Measurements from ENCODE around the gene RIN1. TPM values are rescaled to one million over a fixed set of nuclear protein-coding genes. Genes with fewer than 3 reads are reported as not detected.
"Not testable (repeated sequence)": the region's sequence is repeated elsewhere in the genome, so short reads cannot be mapped to it uniquely, and the experiment has no call there.

Gene RIN1
- total and polyA plus RNA-seq, 2 experiments from 2014 or later = 6.2 to 9.5 TPM

DNA sequence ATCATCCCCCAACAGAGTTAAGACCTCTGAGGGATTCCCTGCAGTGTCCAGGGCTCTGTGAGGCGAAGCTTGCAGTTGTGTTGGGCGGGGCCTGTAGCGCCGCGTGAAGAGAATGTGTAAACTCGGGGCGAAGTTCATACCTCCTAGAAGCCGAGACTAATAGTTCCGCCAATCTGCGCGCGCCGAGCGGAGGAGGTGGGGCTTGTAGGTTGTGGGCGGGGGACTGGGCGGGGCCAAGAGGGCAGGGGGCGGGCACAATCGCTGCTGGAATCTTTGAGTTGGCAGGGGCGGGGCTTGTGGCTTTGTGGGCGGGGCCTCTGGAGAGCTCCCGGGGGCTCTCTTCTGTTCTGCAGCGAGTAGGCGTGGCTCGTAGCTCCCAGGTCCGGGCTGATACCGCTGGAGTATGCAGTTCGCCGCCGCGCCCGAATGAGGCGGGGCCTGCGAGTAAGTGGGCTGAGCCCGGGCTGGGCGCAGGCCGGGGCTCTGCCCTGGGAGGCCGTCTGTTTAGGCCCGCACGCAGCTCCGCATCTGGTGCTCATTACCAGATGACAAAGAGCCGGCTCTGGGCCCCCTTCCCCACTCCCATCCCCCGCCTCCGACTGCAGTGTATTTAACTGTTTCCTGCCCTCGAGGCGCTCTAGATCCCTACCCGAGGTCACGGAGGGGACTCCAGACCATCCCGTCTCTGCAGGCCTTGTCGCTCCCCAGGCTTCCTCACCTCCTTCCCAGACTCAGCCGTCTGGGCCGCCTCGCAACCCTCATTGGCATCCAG is 23.5 kb downstream of the RIN1 start:
- H3K4me2 ChIP-seq = peak overlapping the region; percentile 86
- H3K27ac ChIP-seq = peak overlapping the region; percentile 97
- 2% methylated on average over 30 of the region's 52 CpGs for WGBS (ENCODE audit: low lambda C conversion rate, missing lambda C conversion rate)
- H2AFZ ChIP-seq = peak overlapping the region; percentile 70
- peaks cover 7% of the 10 kb centered on the region for H3K4me1 ChIP-seq (ENCODE audit: insufficient read depth)
- H3K79me2 ChIP-seq = peaks cover 29% of the 10 kb centered on the region
- H3K36me3 ChIP-seq (replicated peaks; ENCODE audit: insufficient read depth, low read depth) = no peaks in the 10 kb centered on the region
- H3K27me3 ChIP-seq = no peaks in the 10 kb centered on the region
- DNase-seq (ENCODE audit: low spot score) = peak; percentile 100
- no peaks in the 10 kb centered on the region for H3K9me2 ChIP-seq (replicated peaks; ENCODE audit: insufficient read depth)
- no peaks in the 10 kb centered on the region for H4K20me1 ChIP-seq (ENCODE audit: insufficient read depth, poor library complexity, severe bottlenecking)
- H3K4me3 ChIP-seq = peak overlapping the region; percentile 59
- no peaks in the 10 kb centered on the region for H3K9me3 ChIP-seq (ENCODE audit: low read depth)
- TF ChIP-seq EZH2 (IDR thresholded peaks at IDR 0.05; ENCODE audit: borderline replicate concordance) (no peak), EZH2phosphoT487 (IDR thresholded peaks at IDR 0.05; ENCODE audit: low read depth, severe bottlenecking, unreplicated experiment) (no peak)
- TF ChIP-seq, protein P1, sequence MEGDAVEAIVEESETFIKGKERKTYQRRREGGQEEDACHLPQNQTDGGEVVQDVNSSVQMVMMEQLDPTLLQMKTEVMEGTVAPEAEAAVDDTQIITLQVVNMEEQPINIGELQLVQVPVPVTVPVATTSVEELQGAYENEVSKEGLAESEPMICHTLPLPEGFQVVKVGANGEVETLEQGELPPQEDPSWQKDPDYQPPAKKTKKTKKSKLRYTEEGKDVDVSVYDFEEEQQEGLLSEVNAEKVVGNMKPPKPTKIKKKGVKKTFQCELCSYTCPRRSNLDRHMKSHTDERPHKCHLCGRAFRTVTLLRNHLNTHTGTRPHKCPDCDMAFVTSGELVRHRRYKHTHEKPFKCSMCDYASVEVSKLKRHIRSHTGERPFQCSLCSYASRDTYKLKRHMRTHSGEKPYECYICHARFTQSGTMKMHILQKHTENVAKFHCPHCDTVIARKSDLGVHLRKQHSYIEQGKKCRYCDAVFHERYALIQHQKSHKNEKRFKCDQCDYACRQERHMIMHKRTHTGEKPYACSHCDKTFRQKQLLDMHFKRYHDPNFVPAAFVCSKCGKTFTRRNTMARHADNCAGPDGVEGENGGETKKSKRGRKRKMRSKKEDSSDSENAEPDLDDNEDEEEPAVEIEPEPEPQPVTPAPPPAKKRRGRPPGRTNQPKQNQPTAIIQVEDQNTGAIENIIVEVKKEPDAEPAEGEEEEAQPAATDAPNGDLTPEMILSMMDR (IDR thresholded peaks at IDR 0.05; ENCODE audit: poor library complexity) = no peak

GRCh38 chr11:66311965-66312548 is 24.2 kb downstream of the RIN1 start:
- Histone ChIP-seq H3K4me1 (ENCODE audit: insufficient read depth) (peaks cover under 1% of the 10 kb centered on the region), H3K36me3 (replicated peaks; ENCODE audit: insufficient read depth, low read depth) (no peaks in the 10 kb centered on the region), H3K79me2 (peaks cover 29% of the 10 kb centered on the region), H2AFZ (peak overlapping the region; percentile 70), H3K9me3 (ENCODE audit: low read depth) (no peaks in the 10 kb centered on the region), H3K27ac (peak overlapping the region; percentile 89), H4K20me1 (ENCODE audit: insufficient read depth, poor library complexity, severe bottlenecking) (no peaks in the 10 kb centered on the region), H3K27me3 (no peaks in the 10 kb centered on the region), H3K9me2 (replicated peaks; ENCODE audit: insufficient read depth) (no peaks in the 10 kb centered on the region), H3K4me2 (peak overlapping the region; percentile 86), H3K4me3 (peak overlapping the region; percentile 59)
- 2% methylated on average over 40 of the region's 44 CpGs for WGBS (ENCODE audit: low lambda C conversion rate, missing lambda C conversion rate)
- DNase-seq (ENCODE audit: low spot score) = peak; percentile 95
- no peak for TF ChIP-seq EZH2phosphoT487 (IDR thresholded peaks at IDR 0.05; ENCODE audit: low read depth, severe bottlenecking, unreplicated experiment)
- TF ChIP-seq, protein P1 (IDR thresholded peaks at IDR 0.05; ENCODE audit: poor library complexity) = peak; percentile 94

DNA sequence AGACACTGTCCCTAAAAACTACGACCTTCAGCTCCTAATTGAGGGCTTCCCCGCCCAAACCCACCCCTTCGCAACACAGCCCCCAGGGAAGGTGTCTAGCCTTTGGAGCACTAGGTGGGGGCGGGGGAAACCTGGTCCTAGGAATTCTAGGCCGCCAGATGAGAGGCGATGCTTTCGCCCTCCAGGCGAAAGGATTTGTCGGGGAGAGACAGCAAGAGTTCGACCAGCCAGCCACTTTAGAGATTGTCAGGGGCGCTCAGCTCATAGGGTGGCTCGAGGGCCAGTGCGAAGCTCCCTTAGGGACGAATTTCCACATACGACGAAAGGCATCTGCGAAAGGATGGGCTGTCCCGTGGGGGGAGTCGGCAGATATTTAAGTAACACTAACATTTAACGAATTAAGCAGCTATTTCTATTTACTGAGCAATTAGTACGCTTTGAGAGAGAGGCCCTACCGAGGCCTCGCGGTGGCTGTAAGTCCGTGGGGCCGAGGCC is 24.7 kb downstream of the RIN1 start:
- no peaks in the 10 kb centered on the region for H3K9me2 ChIP-seq (replicated peaks; ENCODE audit: insufficient read depth)
- no peaks in the 10 kb centered on the region for H3K9me3 ChIP-seq (ENCODE audit: low read depth)
- peak overlapping the region; percentile 89 for H3K27ac ChIP-seq
- peak overlapping the region; percentile 86 for H3K4me2 ChIP-seq
- 22% methylated on average over 25 of the region's 26 CpGs for WGBS (ENCODE audit: low lambda C conversion rate, missing lambda C conversion rate)
- no peaks in the 10 kb centered on the region for H3K27me3 ChIP-seq
- no peak for DNase-seq (ENCODE audit: low spot score)
- H4K20me1 ChIP-seq (ENCODE audit: insufficient read depth, poor library complexity, severe bottlenecking) = no peaks in the 10 kb centered on the region
- no peaks in the 10 kb centered on the region for H3K4me1 ChIP-seq (ENCODE audit: insufficient read depth)
- H2AFZ ChIP-seq = peak overlapping the region; percentile 70
- TF ChIP-seq, protein P1 (IDR thresholded peaks at IDR 0.05; ENCODE audit: poor library complexity) = no peak
- no peak for TF ChIP-seq EZH2 (IDR thresholded peaks at IDR 0.05; ENCODE audit: borderline replicate concordance)
- TF ChIP-seq EZH2phosphoT487 (IDR thresholded peaks at IDR 0.05; ENCODE audit: low read depth, severe bottlenecking, unreplicated experiment) = no peak
- H3K36me3 ChIP-seq (replicated peaks; ENCODE audit: insufficient read depth, low read depth) = no peaks in the 10 kb centered on the region
- peak overlapping the region; percentile 59 for H3K4me3 ChIP-seq
- peaks cover 26% of the 10 kb centered on the region for H3K79me2 ChIP-seq

DNA sequence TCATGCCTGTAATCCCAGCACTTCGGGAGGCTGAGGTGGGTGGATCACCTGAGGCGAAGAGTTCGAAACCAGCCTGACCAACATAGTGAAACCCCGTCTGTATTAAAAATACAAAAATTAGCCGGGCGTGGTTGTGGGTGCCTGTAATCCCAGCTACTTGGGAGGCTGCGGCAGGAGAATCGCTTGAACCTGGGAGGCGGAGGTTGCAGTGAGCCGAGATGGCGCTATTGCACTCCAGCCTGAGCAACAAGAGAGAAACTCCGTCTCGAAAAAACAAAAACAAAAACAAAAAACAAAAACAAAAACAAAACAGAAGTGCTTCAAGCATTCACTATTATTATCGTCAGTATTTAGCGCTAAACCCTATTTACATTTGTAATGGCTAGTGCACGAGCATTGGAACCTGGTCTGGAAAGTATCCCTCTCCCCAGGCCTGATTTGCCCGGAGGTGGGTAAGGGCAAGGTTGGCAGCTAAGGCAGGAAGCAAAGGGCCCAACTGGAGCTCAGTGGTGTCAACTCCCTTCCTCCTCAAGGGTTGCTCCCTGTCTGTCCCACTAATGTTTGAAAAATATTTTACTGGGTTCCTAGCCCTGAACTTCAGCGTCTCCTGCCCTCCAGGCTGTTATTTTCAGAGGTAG is 25.3 kb downstream of the RIN1 start:
- not testable (repeated sequence) for DNase-seq (ENCODE audit: low spot score); H3K36me3 ChIP-seq (replicated peaks; ENCODE audit: insufficient read depth, low read depth); H4K20me1 ChIP-seq (ENCODE audit: insufficient read depth, poor library complexity, severe bottlenecking); H3K4me1 ChIP-seq (ENCODE audit: insufficient read depth); H3K9me3 ChIP-seq (ENCODE audit: low read depth); H2AFZ ChIP-seq; H3K9me2 ChIP-seq (replicated peaks; ENCODE audit: insufficient read depth); H3K27me3 ChIP-seq; H3K4me3 ChIP-seq
- Histone ChIP-seq H3K79me2 (peaks cover 20% of the 10 kb centered on the region), H3K4me2 (peak overlapping the region; percentile 86), H3K27ac (peak overlapping the region; percentile 89)
- WGBS (ENCODE audit: low lambda C conversion rate, missing lambda C conversion rate) = 86% methylated on average over 18 of the region's 18 CpGs

Measured in hepatocyte (in vitro differentiated cells).